Measurements from ENCODE around the gene TRMU. TPM values are rescaled to one million over a fixed set of nuclear protein-coding genes. Genes with fewer than 3 reads are reported as not detected.

TRMU gene
- total RNA-seq, 2 experiments from 2014 or later: 87.2 to 98.1 TPM

DNA sequence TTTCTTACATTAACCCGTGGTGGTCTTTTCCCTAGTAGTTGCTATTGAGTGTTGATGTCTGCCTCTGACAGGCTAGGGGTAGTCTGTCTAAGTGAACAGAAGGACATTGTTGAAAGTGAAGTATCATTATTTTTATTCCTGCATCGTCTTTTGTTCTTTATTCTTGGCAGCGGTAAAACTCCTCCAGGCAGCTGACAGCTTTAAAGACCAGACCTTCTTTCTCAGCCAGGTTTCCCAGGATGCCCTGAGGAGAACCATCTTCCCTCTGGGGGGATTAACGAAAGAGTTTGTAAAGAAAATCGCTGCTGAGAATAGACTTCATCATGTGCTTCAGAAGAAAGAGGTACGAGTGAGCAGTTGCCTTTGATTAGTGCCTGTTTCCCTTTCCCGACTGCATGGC, 14.6 kb downstream of the TRMU start:
- no peak overlapping the region for H3K4me3 Mint-ChIP-seq
- intact Hi-C loops (cut with micrococcal nuclease): no loop called here
- no peaks in the 10 kb centered on the region for H3K27me3 Mint-ChIP-seq
- no peak overlapping the region for H3K27ac Mint-ChIP-seq
- peaks cover 55% of the 10 kb centered on the region for H3K36me3 Mint-ChIP-seq (ENCODE audit: low read depth)
- ChIA-PET POLR2A (interaction anchor here (0.7 to 1.3 kb wide), 2 partner anchors 14 to 223 kb away, joined by 3 read pairs; partner anchors contain the start of gene TRMU), CTCF (interaction anchor here (0.9 kb wide), 1 partner anchor 192 kb away, joined by 3 read pairs; no protein-coding TSS in a partner anchor)
- H3K9me3 Mint-ChIP-seq: no peaks in the 10 kb centered on the region
- no peak for DNase-seq
- H3K4me1 Mint-ChIP-seq (ENCODE audit: low read depth): peaks cover 4% of the 10 kb centered on the region
- TF ChIP-seq, protein P1, sequence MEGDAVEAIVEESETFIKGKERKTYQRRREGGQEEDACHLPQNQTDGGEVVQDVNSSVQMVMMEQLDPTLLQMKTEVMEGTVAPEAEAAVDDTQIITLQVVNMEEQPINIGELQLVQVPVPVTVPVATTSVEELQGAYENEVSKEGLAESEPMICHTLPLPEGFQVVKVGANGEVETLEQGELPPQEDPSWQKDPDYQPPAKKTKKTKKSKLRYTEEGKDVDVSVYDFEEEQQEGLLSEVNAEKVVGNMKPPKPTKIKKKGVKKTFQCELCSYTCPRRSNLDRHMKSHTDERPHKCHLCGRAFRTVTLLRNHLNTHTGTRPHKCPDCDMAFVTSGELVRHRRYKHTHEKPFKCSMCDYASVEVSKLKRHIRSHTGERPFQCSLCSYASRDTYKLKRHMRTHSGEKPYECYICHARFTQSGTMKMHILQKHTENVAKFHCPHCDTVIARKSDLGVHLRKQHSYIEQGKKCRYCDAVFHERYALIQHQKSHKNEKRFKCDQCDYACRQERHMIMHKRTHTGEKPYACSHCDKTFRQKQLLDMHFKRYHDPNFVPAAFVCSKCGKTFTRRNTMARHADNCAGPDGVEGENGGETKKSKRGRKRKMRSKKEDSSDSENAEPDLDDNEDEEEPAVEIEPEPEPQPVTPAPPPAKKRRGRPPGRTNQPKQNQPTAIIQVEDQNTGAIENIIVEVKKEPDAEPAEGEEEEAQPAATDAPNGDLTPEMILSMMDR (IDR thresholded peaks at IDR 0.05): no peak
- no peak for ATAC-seq

DNA sequence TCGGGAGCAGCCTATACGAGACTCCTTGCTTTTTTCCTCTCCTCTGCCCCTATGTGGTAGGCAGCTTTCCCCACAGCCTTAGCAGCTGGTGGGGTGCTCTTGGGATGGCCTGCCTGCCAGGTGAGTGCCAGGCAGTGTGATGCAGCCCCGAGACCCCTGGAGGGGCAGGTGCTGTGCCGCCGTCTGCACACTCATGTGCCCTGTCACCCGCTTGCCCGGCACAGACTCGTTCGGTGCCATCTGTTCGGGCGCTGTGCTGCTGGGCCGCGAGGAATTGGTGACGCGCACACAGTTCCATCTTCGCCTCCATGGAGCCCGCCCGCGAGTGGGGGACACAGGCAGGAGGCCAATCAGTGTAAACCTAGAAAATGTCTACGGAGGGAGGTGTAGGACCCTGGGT, 15.1 kb downstream of the TRMU start:
- no peak overlapping the region for H3K4me3 Mint-ChIP-seq
- peaks cover 4% of the 10 kb centered on the region for H3K4me1 Mint-ChIP-seq (ENCODE audit: low read depth)
- TF ChIP-seq, protein P1 (IDR thresholded peaks at IDR 0.05): no peak
- H3K36me3 Mint-ChIP-seq (ENCODE audit: low read depth): peaks cover 57% of the 10 kb centered on the region
- DNase-seq: no peak
- ATAC-seq: no peak
- POLR2A ChIA-PET: no interaction called here
- intact Hi-C loops (cut with micrococcal nuclease): no loop called here
- H3K9me3 Mint-ChIP-seq: no peaks in the 10 kb centered on the region
- CTCF ChIA-PET: no interaction called here
- H3K27me3 Mint-ChIP-seq: no peaks in the 10 kb centered on the region
- no peak overlapping the region for H3K27ac Mint-ChIP-seq

DNA sequence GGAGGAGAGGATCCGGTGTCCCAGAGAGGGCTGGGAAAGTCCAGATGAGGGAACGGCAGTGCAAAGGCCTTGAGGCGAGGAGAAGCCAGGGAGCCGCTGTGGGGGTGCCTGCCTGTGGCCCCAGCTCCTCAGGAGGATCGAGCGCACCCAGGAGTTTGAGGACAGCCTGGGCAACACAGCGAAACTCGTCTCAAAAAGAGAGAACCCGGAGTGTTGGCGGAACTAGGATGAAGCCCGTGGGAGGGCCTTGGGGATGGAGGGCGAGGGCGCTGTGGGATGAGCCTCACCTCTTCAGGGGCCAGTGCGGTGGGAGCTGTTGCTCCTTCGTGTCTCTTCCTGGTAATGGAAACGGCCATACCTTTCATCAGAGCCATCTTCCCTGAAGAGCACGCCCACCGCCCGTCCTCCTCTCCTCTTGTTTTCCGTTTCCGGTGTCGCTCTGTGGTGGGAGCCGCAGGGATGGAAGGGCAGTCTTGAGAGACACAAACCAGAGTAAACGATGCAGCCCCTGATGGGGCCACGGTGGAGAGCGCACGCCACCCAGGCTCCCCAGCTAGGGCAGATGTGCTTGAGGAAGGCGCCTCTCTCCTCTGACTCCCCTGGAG, 15.7 kb downstream of the TRMU start:
- Mint-ChIP-seq H3K4me1 (ENCODE audit: low read depth) (peaks cover 4% of the 10 kb centered on the region), H3K9me3 (no peaks in the 10 kb centered on the region), H3K27ac (no peak overlapping the region), H3K36me3 (ENCODE audit: low read depth) (peaks cover 51% of the 10 kb centered on the region), H3K4me3 (no peak overlapping the region), H3K27me3 (no peaks in the 10 kb centered on the region)
- ChIA-PET CTCF (no interaction called here), POLR2A (no interaction called here)
- intact Hi-C loops (cut with micrococcal nuclease): no loop called here
- TF ChIP-seq, protein P1 (IDR thresholded peaks at IDR 0.05): no peak
- no peak for DNase-seq
- no peak for ATAC-seq

- POLR2A ChIA-PET: no interaction called here
- ATAC-seq (no peak), DNase-seq (no peak)
- Mint-ChIP-seq H3K36me3 (ENCODE audit: low read depth) (peaks cover 50% of the 10 kb centered on the region), H3K4me3 (no peak overlapping the region), H3K27me3 (no peaks in the 10 kb centered on the region), H3K27ac (no peak overlapping the region), H3K9me3 (no peaks in the 10 kb centered on the region), H3K4me1 (ENCODE audit: low read depth) (peaks cover 4% of the 10 kb centered on the region)
- CTCF ChIA-PET: interaction anchor here (1.0 kb wide), 1 partner anchor 16 kb away, joined by 3 read pairs; no protein-coding TSS in a partner anchor
- intact Hi-C loops (cut with micrococcal nuclease): no loop called here
- TF ChIP-seq, protein P1 (IDR thresholded peaks at IDR 0.05): no peak
Observed at GRCh38 chr22:46351767-46352166, 16.3 kb downstream of the TRMU start.

GRCh38 chr22:46352276-46352675, 16.8 kb downstream of the TRMU start:
- no peak for DNase-seq
- H3K4me3 Mint-ChIP-seq: no peak overlapping the region
- no peaks in the 10 kb centered on the region for H3K27me3 Mint-ChIP-seq
- ChIA-PET POLR2A (interaction anchor here (0.7 kb wide), 1 partner anchor 246 kb away, joined by 3 read pairs; no protein-coding TSS in a partner anchor), CTCF (interaction anchor here (1.0 kb wide), 1 partner anchor 16 kb away, joined by 3 read pairs; no protein-coding TSS in a partner anchor)
- H3K27ac Mint-ChIP-seq: no peak overlapping the region
- TF ChIP-seq, protein P1 (IDR thresholded peaks at IDR 0.05): no peak
- H3K36me3 Mint-ChIP-seq (ENCODE audit: low read depth): peaks cover 51% of the 10 kb centered on the region
- no peak for ATAC-seq
- intact Hi-C loops (cut with micrococcal nuclease): no loop called here
- peaks cover 4% of the 10 kb centered on the region for H3K4me1 Mint-ChIP-seq (ENCODE audit: low read depth)
- H3K9me3 Mint-ChIP-seq: no peaks in the 10 kb centered on the region
